NT2/D1 (cell line): ENCODE data around the gene MCU.

ENCODE experiments used
- YY1 ChIP-seq: IDR thresholded peaks from 2 replicates; pipeline ENCODE4 v1.6.1; 2011; ENCODE audit not compliant: insufficient read length, insufficient read depth
- ZNF274 ChIP-seq: IDR thresholded peaks from 2 replicates; pipeline ENCODE4 v1.6.1; 2011; ENCODE audit warnings: mild to moderate bottlenecking, low read depth, low read length

- TF ChIP-seq ZNF274 (no peak), YY1 (no peak)
Measured at GRCh38 chr10:72818076-72818475, 126.1 kb downstream of the MCU start.
